Measurements from ENCODE around the gene DDX21.
"Not testable (repeated sequence)": the region's sequence is repeated elsewhere in the genome, so short reads cannot be mapped to it uniquely, and the experiment has no call there.

DNA sequence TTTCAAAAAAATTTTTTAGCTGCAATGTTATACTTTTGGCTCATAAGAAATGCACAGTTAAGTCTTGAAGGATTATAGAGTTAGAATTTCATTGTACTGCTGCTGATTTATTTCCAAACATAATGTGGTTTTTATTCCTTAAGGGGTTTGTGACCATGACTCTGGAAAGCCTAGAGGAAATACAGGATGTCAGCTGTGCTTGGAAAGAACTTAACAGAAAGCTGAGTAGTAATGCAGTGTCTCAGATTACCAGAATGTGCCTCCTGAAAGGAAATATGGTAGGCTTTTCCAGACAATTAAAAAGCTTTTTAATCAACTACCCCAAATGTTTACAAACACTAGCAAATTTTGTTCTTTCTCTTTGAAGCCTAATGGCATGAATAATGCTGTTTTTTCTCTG lies 15.1 kb upstream of the DDX21 start:
- TF ChIP-seq, protein P1, sequence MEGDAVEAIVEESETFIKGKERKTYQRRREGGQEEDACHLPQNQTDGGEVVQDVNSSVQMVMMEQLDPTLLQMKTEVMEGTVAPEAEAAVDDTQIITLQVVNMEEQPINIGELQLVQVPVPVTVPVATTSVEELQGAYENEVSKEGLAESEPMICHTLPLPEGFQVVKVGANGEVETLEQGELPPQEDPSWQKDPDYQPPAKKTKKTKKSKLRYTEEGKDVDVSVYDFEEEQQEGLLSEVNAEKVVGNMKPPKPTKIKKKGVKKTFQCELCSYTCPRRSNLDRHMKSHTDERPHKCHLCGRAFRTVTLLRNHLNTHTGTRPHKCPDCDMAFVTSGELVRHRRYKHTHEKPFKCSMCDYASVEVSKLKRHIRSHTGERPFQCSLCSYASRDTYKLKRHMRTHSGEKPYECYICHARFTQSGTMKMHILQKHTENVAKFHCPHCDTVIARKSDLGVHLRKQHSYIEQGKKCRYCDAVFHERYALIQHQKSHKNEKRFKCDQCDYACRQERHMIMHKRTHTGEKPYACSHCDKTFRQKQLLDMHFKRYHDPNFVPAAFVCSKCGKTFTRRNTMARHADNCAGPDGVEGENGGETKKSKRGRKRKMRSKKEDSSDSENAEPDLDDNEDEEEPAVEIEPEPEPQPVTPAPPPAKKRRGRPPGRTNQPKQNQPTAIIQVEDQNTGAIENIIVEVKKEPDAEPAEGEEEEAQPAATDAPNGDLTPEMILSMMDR (conservative IDR thresholded peaks at IDR 0.05), result not testable (repeated sequence)
- TF ChIP-seq ZFX (IDR thresholded peaks at IDR 0.05), result not testable (repeated sequence)

All from C4-2B (cell line).